ENCODE results near the gene SLC6A6. TPM values are rescaled to one million over a fixed set of nuclear protein-coding genes. Genes with fewer than 3 reads are reported as not detected.

SLC6A6 gene
- polyA plus RNA-seq, 10 donors = 2.6 to 6.5 (median 3.7) TPM

DNA sequence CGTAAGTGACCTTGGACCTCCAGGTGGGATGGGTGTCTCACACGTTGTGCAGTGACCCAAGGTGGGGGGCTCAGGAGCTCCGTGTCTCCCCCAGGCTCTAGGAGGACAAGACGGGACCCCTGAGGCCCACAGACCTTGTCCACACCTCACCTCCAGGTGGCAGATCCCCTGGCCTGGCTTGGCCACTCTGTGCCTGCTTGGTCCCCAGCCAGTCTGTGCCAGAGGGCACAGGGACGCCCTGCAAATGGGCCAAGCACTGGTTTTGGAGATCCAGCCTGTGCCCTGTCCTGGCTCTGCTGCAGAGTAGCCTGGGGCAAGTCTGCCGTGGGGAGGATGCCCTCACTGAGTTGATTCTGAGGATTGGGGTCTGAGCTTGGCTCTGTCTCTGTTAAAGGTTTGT, 14.0 kb downstream of the SLC6A6 start:
- DNase-seq = no peak

DNA sequence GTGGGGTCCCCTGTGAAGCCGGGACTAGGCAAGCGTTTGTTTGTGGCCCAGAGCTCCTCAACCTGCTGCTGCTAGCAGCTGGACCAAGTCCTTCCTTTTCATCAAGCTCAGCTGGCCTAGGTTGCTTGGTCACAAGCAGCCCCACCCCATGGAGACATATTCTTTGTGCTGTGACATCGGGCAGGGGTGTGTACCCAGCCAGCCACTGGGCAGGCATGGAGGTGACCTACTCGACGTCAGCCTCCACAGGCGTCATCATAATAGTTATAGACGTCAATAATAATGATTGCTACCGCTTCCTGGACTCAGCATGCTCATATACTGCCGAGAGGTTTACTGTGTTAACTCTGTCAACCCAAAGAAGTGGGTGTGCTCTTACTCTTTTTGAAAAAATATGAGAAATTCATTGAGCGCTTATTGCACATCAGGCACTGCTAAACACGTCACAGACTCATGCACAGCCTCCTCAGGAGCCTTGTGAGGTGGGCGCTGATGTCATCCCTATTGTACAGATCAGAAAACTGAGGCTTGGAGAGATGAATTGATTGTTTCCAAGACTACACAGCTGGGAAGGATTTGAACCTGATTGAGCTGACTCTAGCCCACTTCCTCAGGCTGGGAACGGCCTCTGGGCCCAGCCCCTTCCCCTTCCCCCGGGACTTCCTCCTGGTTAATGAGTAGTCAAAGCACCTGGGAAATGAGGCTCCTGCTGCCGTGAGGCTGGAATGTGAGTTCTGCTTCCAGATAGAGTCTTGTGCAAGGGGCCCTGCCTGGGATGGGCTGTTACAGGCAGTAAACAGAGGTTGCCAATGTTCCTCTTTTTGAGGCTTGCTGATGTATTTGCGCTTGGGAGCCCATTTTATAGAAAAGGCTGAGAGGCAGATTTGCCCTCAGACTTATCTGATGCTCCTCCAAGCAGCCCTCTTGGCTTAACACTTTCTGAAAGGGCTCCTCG, 16.2 kb downstream of the SLC6A6 start:
- DNase-seq = no peak

DNA sequence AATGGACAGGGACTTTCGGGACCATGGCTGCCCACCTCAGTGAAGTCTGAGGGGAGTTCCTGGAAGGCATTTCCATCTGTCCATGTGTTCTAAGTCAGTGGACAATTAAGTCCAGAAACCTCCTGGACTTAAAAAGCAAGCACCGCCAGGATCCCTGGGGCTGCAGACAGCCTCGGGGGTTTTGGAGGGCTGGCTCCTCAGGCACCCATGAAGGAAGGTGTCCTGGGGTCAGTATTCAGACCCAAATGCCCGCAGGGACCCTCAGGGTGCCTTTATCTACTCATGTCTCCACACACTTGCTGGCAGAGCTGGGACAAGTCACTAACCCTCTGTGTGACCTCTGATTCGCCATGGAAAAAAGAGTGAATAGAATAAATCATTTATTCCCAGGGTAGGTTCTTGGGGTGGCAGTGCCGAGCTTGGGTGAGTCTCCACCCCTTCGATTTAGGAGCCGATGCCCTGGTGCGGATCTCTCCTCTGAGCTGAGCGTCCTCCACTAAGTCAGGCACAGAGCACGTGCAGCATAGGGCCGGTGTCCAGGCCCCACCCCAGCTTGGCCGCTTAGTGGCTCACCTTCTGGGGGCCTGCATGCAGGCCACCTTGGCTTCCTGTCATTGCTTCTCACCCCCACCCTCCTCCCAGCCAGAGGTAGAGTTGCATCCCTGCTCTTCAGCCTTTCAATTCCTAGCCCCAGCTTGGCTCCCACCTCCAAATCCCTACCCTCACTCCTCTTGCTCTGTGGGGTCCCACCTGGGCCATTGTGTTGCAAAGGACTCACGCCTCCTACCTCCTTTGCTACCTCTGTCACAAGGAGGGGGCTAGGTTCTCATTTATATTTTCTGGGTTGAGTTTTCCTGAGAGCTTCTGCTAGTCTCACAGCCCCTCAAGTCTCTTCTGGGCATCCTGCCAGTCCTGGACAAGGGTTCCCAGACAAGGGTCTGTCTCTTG, 19.9 kb downstream of the SLC6A6 start:
- DNase-seq = no peak

DNA sequence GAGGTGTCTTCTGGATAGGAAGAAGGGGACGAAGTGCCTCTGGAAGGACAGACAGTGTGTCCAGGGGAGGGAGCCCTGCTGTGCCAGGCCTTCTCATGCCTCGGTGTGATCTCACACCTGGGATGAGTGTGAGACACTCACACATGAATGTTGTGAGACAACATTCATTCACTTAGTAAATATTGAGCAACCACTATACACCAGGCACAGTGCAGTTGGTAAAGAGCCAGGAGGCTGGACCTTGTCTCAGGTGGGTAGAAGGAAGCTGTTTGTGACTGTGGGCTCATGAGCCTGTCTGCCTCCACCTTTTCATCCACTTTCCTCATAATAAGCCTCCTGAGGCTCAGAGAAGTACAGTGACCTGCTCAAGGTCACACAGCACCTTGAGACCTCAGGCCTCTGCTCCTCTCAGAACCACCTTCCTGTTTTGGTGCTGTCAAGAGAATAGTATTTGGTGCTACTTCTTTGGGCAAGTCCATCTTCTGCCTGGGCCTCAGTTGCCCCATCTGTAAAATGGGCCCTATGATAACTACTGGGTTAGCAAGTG, 20.9 kb downstream of the SLC6A6 start:
- no peak for DNase-seq

DNA sequence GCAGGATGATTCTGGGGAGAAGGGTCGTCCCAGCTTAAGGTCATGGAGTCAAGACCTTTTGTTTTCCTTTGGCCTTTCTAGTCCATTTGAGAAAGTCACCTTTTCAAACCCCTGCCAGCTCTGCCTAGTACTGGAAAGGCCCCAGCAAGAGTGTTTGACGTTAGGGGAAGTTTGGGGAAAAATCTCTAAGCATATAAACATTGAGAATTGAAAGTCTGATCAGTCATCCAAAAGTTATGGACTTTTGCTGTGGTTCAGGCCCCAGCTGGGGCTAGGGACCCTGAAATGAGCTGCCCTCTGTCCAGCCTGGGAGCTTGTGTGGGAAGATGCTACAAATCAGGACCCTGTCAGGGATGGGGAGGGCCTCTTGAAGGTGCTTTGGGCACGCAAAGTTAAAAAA, 21.6 kb downstream of the SLC6A6 start:
- DNase-seq = no peak

DNA sequence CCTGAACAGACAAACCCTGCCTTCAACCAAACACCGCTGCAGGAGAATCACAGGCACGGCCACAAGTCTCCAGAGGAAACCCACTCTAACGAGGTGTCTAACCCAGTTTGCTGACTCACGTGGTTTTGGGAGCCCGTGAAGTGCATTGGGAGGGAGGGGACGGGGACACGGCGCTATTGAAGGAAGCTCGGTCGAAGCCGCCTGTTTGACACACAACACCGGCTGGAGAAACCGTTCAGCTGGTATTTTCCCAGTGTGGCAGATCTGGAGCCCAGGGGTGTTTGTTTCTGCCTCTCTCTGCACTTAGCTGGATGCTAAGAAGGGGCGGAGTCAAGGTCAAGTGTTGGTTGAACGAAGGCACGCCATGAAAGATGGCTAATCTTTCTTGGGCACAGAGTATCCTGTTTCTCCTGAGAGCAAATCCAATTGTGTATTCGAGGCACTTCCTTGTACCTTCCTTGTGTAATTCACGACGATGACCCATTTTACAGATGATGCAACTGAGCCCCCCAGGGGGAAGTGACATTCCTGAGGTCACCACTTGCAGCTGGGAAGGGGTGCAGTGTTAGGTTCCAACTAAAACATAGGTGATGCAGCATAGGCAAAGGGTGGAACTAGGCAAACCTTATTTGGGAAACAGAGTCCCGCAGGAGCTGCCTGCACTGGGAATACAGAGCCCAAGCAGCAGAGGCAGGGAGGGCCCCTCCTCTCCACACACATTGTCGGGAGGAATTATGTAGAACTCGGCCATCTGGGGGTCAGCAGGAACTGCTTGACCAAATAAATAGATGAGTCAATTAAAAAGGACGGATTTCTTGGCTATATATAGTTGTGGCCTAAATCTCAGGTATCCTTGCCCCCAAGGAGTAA, 22.5 kb downstream of the SLC6A6 start:
- no peak for DNase-seq

DNA sequence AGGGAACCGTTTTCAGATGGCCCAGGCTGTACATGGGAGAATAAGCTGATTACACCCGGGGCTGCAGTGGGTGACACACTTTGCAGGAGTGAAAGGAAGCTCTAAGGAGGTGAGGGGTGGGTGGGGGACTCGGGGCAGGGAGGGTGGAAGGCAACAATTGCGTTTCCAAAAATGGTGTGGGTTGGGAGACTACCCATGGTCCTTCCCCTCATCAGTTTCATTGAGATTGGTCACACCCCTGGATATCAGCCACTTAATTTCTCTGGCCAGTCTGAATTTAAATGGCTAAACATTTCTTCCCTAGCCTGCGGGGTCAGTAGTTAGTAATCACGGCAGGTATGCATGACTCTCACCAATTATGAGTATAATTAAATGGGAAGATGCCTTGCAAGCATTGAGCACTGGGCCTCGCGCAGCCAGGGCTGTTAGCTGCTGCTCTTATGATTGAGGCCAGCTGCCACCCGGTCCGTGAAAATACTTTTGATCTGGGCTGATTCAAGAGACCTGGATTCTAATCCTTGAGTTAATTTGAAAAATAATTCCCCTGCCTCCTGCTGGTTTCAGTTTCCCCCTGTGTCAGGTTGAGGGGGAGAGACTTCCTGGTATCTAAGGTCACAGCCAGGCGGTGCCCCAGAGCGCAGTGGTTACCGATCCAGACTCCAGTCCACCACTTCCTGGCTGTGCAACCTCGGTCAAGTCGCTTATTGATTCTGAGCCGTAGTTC, 23.3 kb downstream of the SLC6A6 start:
- no peak for DNase-seq

DNA sequence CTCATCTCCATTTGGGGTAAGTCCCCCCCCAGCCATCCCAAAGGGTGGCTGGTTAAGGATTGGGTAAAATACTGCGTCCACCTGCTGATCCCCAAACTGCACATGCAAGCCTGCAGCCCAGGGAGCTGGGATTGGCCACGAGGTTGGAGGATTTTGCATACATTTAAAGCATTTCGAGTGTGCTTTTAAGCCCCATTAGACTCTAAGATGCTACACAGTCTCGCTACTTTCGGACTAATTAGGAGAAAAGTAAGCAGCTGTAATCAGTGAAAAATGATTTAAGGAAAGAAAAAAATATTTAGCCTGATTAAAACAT, 23.9 kb downstream of the SLC6A6 start:
- no peak for DNase-seq

DNA sequence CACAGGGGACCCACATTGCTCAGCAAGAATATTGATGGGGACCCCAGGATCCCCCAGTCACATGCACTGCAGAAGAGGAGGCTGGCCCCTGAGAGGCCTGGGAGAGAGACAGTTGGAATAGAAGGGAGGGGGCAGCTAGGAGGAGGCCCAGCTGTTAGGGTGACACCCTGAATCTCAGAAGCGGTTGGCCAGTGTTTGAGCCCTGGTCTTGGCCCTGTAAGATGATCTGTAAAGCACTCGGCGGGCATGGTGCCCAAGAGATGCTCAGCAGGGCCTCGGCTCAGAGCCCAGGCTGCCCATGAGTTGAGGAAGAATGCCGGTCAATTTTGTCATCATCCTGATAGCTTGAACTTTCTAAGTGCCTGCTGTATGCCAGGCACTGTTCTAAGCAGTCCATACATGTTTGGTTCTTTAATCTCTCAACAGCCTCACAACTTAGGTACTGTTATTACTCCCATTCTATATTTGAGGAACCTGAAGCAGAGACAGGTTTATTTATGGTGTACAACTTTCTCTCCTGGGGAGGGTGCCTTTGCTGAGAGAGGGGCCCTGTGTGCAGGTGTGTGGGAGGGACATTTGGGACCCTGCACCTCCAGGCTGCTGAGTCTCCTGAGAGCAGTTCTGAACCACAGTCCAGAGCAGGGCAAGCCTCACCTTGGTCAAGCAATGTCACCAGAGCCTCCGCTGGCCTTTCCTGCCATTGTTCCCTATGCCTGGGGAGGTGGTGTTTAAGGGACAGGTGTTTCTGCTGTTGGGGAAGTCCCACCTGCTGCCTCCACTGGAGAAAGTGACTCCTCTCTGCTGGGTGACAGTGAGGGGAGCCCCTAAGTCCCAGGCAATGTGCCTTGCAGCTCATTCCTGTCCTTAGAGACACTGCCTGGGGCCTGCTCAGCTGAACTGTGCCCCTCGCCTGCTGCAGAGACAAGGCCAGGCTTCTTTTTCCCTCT, 26.0 kb downstream of the SLC6A6 start:
- DNase-seq = peak in 2 of 3 donors; percentile 52 to 64

DNA sequence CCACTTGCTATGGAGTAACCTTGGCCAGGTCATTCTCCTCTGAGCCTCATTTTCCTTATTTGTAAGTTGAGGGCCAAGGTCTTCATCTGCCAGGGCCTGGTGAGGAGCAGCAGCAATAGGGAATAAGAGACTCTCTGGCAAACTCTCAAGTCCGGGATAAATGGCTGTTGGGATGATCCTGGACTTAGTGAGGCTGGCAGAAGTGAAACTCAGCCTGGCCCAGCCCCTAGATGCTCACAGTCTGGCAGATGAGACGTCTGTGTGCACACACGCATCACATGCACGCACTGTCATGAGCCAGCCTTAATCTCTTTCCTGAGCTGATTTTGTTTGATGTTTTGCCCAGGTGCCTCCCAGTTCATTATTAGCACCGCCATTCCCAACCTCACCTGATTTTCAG, 26.8 kb downstream of the SLC6A6 start:
- peak in 1 of 3 donors; percentile 43 for DNase-seq

DNA sequence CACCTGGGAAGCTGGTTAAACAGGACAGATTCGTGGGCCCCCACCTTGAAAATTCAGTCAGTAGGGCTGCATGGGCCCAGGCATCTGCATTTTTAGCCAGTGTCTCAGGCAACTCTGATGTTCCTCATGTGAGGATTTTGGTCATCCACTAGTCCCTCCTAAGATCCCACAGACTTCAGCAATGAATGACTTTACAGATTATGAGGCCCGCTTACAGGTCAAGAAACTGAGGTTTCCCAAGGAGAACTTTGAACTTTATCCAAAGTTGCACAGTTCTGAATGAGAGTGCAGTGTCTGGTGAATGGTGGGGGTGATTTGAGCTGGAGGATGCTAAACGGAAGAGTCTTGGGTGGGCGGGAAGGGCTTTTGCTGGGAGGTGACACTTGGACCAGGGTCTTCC, 27.2 kb downstream of the SLC6A6 start:
- no peak for DNase-seq

DNA sequence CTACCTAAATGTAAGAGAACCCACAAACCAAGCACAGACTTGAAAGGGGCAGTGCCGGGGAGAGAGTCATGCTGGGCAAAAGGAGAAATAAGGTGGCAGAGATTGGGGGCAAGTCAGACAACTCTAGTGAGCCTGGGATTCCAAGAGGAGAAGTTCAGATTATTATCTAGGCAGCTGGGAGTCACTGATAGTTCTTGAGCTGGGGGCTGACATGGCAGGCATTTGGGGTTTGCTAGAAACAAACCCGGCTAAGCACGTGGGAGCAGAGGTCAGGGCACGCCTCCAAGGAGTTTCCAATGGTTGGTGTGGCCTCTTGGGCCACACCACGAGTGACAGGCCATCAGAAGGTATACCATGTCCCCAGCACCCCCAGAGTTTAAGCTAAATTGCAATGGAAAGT, 27.6 kb downstream of the SLC6A6 start:
- DNase-seq = no peak

DNA sequence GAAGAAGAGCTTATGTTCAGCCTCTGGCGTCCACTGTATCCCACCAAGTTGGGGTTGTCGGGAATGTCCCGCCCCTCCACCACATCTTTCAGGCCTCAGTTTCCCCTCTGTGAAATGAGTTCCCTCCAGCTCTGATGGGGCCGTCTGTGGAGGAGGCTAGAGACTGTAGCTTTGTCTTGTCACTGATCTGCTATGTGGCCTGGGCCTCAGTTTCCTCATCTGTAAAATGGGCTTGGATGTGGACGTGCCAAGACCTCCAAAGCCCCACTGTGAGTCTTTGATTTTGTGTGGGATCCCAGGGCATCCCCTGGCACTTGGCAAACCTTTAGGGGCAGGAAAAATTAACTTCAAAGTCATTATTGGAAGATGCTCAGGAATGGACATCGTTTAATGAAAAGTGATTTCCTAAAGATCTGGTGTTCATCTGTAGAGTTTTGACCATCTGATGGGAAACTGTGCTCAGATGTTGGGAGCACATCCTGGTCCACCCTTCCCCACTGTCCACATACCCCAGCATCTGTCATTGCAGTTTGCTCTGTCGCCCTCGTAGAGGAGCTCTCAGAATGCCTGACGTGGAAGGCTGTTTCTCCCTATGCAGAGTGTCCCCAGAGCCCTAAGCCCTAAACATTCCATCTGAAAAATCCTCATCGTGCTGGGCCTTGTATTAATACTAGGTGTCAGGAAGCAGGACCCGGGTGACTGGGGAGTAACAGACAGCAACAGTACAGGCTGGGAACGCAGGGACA, 28.5 kb downstream of the SLC6A6 start:
- no peak for DNase-seq

DNA sequence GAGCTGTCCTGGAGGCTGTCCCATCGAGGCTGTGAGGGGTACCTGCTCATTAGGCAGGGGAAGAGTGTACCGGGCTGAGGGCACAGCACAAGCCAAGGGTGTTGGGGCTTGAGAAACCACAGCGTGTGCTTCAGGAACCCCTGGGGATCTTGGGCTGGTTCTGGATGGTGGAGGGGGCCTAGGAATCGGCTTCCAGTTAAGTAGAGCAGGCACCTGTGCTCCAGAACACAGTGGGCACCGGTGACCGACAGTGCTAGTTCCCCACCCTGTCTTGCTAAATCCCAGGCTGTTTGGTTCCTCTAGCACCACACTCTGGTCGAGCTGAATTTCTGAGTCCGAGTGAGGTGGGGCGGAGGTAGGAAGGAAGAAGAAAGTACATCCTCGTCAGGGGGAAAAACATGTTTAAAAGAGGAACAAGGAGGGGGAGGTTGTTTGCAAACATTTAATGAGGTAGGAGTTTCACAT, 29.1 kb downstream of the SLC6A6 start:
- no peak for DNase-seq

DNA sequence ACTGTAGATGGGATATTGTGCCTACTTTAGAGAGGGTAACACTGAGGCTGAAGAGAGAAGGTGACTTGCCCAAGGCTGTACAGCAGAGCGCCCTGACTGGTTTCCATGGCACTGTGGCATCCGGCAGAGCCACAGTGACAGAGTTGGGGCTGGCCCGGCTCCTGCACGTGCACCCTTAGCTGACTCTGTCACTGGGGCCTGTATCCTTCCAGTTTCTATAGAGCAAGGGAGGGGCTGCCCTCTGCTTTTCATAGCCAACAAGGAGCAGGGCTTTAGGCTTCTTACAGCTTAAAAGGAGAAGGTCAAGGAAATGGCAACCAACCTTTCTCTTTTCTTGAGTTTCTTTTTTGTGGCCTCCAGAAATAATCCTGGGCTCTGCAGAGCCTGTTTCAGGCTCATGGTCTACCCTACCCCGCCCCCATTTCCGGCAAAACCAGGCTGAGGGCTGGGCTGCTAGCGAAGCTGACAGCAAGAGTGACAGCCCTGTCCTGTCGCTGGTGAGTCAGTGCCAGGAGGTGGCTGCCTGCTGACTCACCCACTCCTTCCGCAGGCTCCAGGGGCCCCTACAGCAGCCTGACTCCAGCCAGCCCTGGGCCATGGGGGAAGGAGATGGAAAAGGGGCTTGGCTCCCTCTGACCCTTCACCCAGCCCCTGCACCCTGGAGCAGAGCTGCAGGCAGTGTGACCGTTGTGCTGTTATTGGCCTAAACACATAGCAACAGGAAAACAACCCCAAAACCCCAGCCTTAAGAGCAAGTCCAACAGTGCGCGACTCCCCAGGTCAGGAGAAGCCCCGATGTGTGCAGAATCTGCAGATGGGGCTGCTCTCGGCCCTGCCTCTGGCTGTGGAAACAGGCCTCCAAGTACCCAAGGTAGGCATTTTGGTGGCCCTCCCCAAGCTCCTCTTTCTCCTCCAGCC, 29.8 kb downstream of the SLC6A6 start:
- DNase-seq = peak; percentile 60 to 78 (median 71)

DNA sequence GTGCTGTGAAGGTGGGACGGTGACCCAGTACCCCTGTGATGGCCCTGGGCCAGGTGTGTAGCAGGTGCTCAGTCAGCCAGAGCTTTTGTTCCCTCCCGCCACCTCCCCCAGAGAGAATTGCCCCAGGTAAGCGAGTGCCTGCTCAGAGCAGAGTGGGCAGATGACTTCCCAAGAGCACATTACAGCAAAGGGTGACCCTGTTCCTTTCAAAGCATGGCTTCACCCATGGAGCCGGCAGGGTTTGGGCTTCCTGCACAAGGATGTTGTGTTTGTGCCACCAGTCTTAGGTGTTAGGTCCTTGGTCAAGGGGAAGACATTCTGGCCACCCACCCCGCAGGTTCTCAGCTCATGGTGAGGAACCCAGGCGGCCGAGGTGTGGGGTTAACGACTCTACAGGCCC, 30.7 kb downstream of the SLC6A6 start:
- DNase-seq = no peak

DNA sequence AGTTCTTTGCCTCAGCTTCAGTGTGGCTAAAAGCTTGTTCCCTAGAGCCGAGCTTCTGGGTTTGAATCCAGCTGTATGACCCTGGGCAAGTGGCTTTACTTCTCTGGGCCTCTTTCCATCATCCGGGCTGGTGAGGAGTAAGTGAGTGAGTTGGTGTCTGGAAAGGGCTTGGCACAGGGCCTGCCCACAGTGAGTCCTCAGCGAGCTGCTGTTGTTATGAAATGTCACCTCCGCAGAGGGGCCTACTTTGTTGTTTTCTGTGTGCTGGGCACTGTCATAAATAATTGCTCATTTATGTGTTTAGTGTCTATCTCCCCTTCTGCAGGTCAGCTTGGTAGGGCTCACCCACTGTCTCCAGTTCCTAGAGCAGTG, 31.7 kb downstream of the SLC6A6 start:
- no peak for DNase-seq

Data from muscle of back (tissue), 11 donors.